ENCODE data around the gene KCNE2.
"Not testable (repeated sequence)": the region's sequence is repeated elsewhere in the genome, so short reads cannot be mapped to it uniquely, and the experiment has no call there.

The KCNE2 gene

GRCh38 chr21:34354836-34355235 is 9.0 kb upstream of the KCNE2 start:
- DNase-seq = no peak

- DNase-seq = no peak
These were observed 8.2 kb upstream of the KCNE2 start for GRCh38 chr21:34355570-34355969.

- DNase-seq = no peak
These were observed 5.9 kb upstream of the KCNE2 start for GRCh38 chr21:34357889-34358288.

GRCh38 chr21:34358866-34359265 is 4.9 kb upstream of the KCNE2 start:
- DNase-seq = no peak

- no peak for DNase-seq
These were observed 3.1 kb upstream of the KCNE2 start for GRCh38 chr21:34360488-34361241.

- DNase-seq = peak in 1 of 2 experiments; percentile 47
These were observed 1.7 kb upstream of the KCNE2 start for GRCh38 chr21:34362136-34362444.

- DNase-seq = no peak
These were observed 1.1 kb upstream of the KCNE2 start for GRCh38 chr21:34362670-34363069.

GRCh38 chr21:34364921-34365320 is 1.1 kb downstream of the KCNE2 start:
- no peak for DNase-seq

GRCh38 chr21:34365809-34366208 is 2.0 kb downstream of the KCNE2 start:
- no peak for DNase-seq

- DNase-seq = peak; percentile 78 to 80
These were observed 3.6 kb downstream of the KCNE2 start for GRCh38 chr21:34367320-34367935.

GRCh38 chr21:34369741-34370140 is 5.9 kb downstream of the KCNE2 start:
- DNase-seq = no peak

- DNase-seq = no peak
These were observed 8.5 kb downstream of the KCNE2 start for GRCh38 chr21:34372321-34372720.

- not testable (repeated sequence) for DNase-seq
These were observed 10.7 kb downstream of the KCNE2 start for GRCh38 chr21:34374462-34374861.

- DNase-seq = not testable (repeated sequence)
These were observed 11.3 kb downstream of the KCNE2 start, which contains the start of gene SMIM11 for GRCh38 chr21:34374940-34375618. TSS of gene SMIM11 (plus strand) at chr21:34375507. CDS start at chr21:34379505, 3,998 bp downstream.

- not testable (repeated sequence) for DNase-seq
These were observed 11.8 kb downstream of the KCNE2 start for GRCh38 chr21:34375619-34375972.

GRCh38 chr21:34383138-34383537 is 19.3 kb downstream of the KCNE2 start:
- DNase-seq = not testable (repeated sequence)

- not testable (repeated sequence) for DNase-seq
These were observed 20.1 kb downstream of the KCNE2 start for GRCh38 chr21:34383724-34384415.

- not testable (repeated sequence) for DNase-seq
These were observed 36.7 kb downstream of the KCNE2 start for GRCh38 chr21:34400522-34400921.

GRCh38 chr21:34404742-34405141 is 40.9 kb downstream of the KCNE2 start:
- DNase-seq = not testable (repeated sequence)

- DNase-seq = not testable (repeated sequence)
These were observed 41.9 kb downstream of the KCNE2 start for GRCh38 chr21:34405686-34406085.

- not testable (repeated sequence) for DNase-seq
These were observed 42.3 kb downstream of the KCNE2 start for GRCh38 chr21:34406102-34406501.

- DNase-seq = not testable (repeated sequence)
These were observed 42.9 kb downstream of the KCNE2 start for GRCh38 chr21:34406676-34407075.

- DNase-seq = not testable (repeated sequence)
These were observed 43.5 kb downstream of the KCNE2 start for GRCh38 chr21:34407294-34407693.
